GM23338 (cell line): ENCODE data around the gene COL16A1.

Source experiments
- CTCF ChIP-seq, 2 experiments: fragments of 200-600 bp in 1 of 2; sonication (generic) in 1 of 2; conservative IDR thresholded peaks; 2 replicates each; pipeline versions ENCODE4 v1.5.1 to v1.6.1; 2016 to 2017; ENCODE audit warnings: antibody characterized with exemption in 2 of 2, low read depth in 2 of 2, mild to moderate bottlenecking in 2 of 2, moderate library complexity in 1 of 2
- ZNF462 ChIP-seq: fragments of 250-450 bp; sonication (Bioruptor Pico); IDR thresholded peaks from 2 replicates; pipeline ENCODE4 v1.5.0; 2020; ENCODE audit warnings: mild to moderate bottlenecking, moderate library complexity

GRCh38 chr1:31745946-31746670 is 42.3 kb upstream of the COL16A1 start:
- TF ChIP-seq CTCF (conservative IDR thresholded peaks at IDR 0.05; ENCODE audit: low read depth in 2 of 2) (no peak; a peak in 1 of 4 replicates), ZNF462 (no peak)
